Parathyroid adenoma (tissue), 2 donors: Measurements from ENCODE around the gene CABP7.

Experiments
- H2AFZ ChIP-seq: fragments of 300-600 bp; sonication (generic); one replicate; pipeline ENCODE4 v1.7.0; 2017; ENCODE audit warnings: antibody characterized with exemption, mild to moderate bottlenecking
- H3K27ac ChIP-seq: fragments of 300-600 bp; sonication (generic); one replicate; pipeline ENCODE4 v1.7.0; 2017
- H3K27me3 ChIP-seq: fragments of 300-600 bp; sonication (generic); one replicate; pipeline ENCODE4 v1.7.0; 2017; ENCODE audit warnings: low read length; ENCODE audit not compliant: control insufficient read depth, insufficient read depth
- H3K36me3 ChIP-seq: fragments of 300-600 bp; sonication (generic); one replicate; pipeline ENCODE4 v1.7.0; 2017; ENCODE audit warnings: low read length; ENCODE audit not compliant: control insufficient read depth, insufficient read depth
- H3K4me1 ChIP-seq: fragments of 300-600 bp; sonication (generic); one replicate; pipeline ENCODE4 v1.7.0; 2017; ENCODE audit warnings: control low read depth
- H3K4me2 ChIP-seq: fragments of 300-600 bp; sonication (generic); one replicate; pipeline ENCODE4 v1.7.0; 2017; ENCODE audit warnings: low read length
- H3K4me3 ChIP-seq: fragments of 300-600 bp; sonication (generic); one replicate; pipeline ENCODE4 v1.7.0; 2017; ENCODE audit warnings: low read depth, low read length
- H3K79me2 ChIP-seq: fragments of 300-600 bp; sonication (generic); one replicate; pipeline ENCODE4 v1.7.0; 2017; ENCODE audit warnings: control low read depth
- H3K9ac ChIP-seq: fragments of 300-600 bp; sonication (generic); one replicate; pipeline ENCODE4 v1.7.0; 2017; ENCODE audit warnings: mild to moderate bottlenecking
- H3K9me3 ChIP-seq: fragments of 300-600 bp; sonication (generic); one replicate; pipeline ENCODE4 v1.7.0; 2017; ENCODE audit warnings: low read length; ENCODE audit not compliant: control insufficient read depth
- CTCF ChIP-seq: fragments of 300-600 bp; sonication (generic); IDR thresholded peaks from one replicate; pipeline ENCODE4 v1.7.0; 2017; ENCODE audit warnings: antibody characterized with exemption, mild to moderate bottlenecking
- donor health status: primary hyperparathyroidism.

The CABP7 gene

DNA sequence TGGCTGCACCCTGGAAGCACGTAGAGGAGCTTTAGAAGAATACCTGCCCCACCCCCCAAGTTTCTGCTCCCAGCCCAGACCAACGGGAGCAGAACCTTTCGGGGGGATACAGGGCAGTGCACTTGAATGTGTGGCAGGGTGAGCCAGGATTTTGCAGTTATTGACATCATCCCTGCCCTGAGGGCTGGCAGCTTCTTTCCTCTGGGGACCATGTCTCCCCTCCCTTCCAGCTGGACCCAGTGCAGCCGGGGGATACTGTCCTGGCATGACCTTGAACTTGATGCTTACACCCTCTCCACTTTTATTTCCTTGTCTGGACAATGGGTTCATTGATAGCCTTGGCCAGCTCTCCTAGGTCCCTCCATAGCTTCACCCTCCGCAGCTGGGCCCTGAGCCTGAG, 4.1 kb upstream of the CABP7 start:
- no peak overlapping the region for H2AFZ ChIP-seq
- no peaks in the 10 kb centered on the region for H3K9me3 ChIP-seq
- H3K4me1 ChIP-seq = peaks cover 4% of the 10 kb centered on the region
- no peaks in the 10 kb centered on the region for H3K79me2 ChIP-seq
- TF ChIP-seq CTCF = no peak
- no peak overlapping the region for H3K27ac ChIP-seq
- no peak overlapping the region for H3K9ac ChIP-seq
- H3K4me2 ChIP-seq = no peak overlapping the region
- no peak overlapping the region for H3K4me3 ChIP-seq
- H3K27me3 ChIP-seq = no peaks in the 10 kb centered on the region
- no peaks in the 10 kb centered on the region for H3K36me3 ChIP-seq

- H3K36me3 ChIP-seq = no peaks in the 10 kb centered on the region
- no peak for TF ChIP-seq CTCF
- no peak overlapping the region for H3K4me3 ChIP-seq
- H3K79me2 ChIP-seq = no peaks in the 10 kb centered on the region
- no peak overlapping the region for H3K4me2 ChIP-seq
- no peaks in the 10 kb centered on the region for H3K4me1 ChIP-seq
- no peaks in the 10 kb centered on the region for H3K9me3 ChIP-seq
- H2AFZ ChIP-seq = no peak overlapping the region
- no peaks in the 10 kb centered on the region for H3K27me3 ChIP-seq
- no peak overlapping the region for H3K9ac ChIP-seq
- no peak overlapping the region for H3K27ac ChIP-seq
These were observed 2.8 kb upstream of the CABP7 start for GRCh38 chr22:29716814-29717545.

DNA sequence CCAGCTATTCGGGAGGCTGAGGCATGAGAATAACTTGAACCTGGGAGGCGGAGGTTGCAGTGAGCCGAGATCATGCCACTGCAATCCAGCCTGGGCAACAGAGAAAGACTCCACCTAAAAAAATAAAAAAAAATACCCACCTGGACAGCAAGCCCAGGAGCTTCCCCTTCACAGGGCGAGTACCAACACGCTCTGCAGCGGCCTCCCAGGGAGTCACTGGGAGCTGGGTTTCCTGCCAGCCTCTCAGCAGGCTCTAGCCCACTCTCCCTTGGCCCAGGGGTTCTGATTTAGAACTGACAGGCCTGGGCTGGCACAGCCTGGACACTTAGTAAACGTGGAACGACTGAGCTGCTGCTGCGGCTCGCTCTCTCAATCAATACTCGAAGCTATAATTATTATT, 2.0 kb upstream of the CABP7 start:
- Histone ChIP-seq H3K4me2 (no peak overlapping the region), H3K4me1 (no peaks in the 10 kb centered on the region), H3K4me3 (no peak overlapping the region), H2AFZ (no peak overlapping the region), H3K27me3 (no peaks in the 10 kb centered on the region), H3K9ac (no peak overlapping the region), H3K27ac (no peak overlapping the region), H3K79me2 (no peaks in the 10 kb centered on the region), H3K9me3 (no peaks in the 10 kb centered on the region), H3K36me3 (no peaks in the 10 kb centered on the region)
- no peak for TF ChIP-seq CTCF

DNA sequence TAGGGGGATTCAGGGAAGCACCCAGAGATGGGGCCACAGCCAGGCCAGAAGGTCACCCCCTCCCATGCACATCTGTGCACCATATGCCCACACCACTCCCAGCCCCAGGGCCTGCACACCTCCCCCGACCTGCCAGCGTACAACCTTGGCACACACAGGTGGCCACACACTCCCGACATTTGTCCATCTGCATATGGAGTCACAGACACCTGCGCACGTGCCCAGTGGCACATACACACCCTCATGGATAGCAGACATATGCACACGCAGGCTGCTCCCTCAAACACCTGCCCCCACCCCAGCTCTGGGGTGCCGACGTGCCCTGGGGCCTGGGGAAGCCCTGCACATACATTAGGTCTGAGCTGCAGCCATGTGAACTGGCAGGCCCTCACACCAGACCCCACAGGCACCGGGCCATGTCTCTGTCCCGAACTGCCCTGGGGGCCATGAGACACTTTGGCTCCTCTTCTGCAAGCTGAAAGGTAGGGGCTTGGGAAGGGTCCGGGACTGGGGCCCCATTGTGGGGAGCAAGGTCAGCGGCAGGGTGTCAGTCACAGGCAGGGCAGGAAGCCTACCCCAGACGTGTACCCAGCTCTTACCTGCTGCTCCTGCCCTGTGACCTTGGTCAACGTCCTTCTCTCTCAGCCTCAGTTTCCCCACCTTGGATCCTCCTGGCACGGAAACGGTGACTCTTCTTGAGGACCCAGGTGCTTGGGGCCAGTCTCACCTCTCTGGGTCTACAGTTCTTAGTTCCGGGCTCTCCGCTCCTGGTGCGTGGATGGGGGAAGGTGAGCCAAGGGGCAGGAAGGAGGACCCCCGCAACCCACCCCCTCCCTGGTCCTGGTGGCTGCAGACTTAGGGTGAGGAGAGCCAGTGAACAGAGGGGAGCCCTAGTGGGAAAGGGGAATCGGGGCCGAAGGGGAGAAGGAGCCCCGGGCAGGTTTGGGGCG, 579 bp upstream of the CABP7 start:
- TF ChIP-seq CTCF = no peak
- H3K4me1 ChIP-seq = no peaks in the 10 kb centered on the region
- no peaks in the 10 kb centered on the region for H3K27me3 ChIP-seq

More for the DNA sequence above, 579 bp upstream of the CABP7 start:
- Histone ChIP-seq H3K4me2 (no peak overlapping the region), H3K9ac (no peak overlapping the region), H3K9me3 (no peaks in the 10 kb centered on the region), H3K27ac (no peak overlapping the region), H2AFZ (no peak overlapping the region), H3K4me3 (no peak overlapping the region), H3K36me3 (no peaks in the 10 kb centered on the region), H3K79me2 (no peaks in the 10 kb centered on the region)
